HepG2 (cell line): ENCODE data around the gene KCNQ1OT1. TPM values are rescaled to one million over a fixed set of nuclear protein-coding genes. Genes with fewer than 3 reads are reported as not detected.

ENCODE experiments used
- ARID3A ChIP-seq: IDR thresholded peaks from 2 replicates; pipeline ENCODE4 v1.6.1; 2012; ENCODE audit warnings: low read depth, low read length, improper control_type of control experiment
- CENPX ChIP-seq: sonication (generic); formaldehyde crosslinking; IDR thresholded peaks from 2 replicates; pipeline ENCODE4 v1.9.0; 2021; ENCODE audit warnings: mild to moderate bottlenecking, missing genetic modification reagents, moderate library complexity
- HINFP ChIP-seq: sonication (generic); formaldehyde crosslinking; IDR thresholded peaks from 2 replicates; pipeline ENCODE4 v1.4.0; 2020; ENCODE audit warnings: low read depth, mild to moderate bottlenecking, missing genetic modification reagents
- HOXA3 ChIP-seq: sonication (generic); formaldehyde crosslinking; IDR thresholded peaks from 2 replicates; pipeline ENCODE4 v1.5.0; 2020; ENCODE audit warnings: missing genetic modification reagents
- KLF12 ChIP-seq: sonication (generic); formaldehyde crosslinking; IDR thresholded peaks from 2 replicates; pipeline ENCODE4 v1.4.0; 2020; ENCODE audit warnings: missing genetic modification reagents, borderline replicate concordance
- MXD1 ChIP-seq: sonication (generic); formaldehyde crosslinking; IDR thresholded peaks from 2 replicates; pipeline ENCODE4 v1.4.0; 2020; ENCODE audit warnings: mild to moderate bottlenecking, missing genetic modification reagents
- MYNN ChIP-seq: sonication (generic); formaldehyde crosslinking; IDR thresholded peaks from 2 replicates; pipeline ENCODE4 v1.4.0; 2020; ENCODE audit warnings: mild to moderate bottlenecking, low read depth, missing genetic modification reagents
- PCBP1 ChIP-seq: fragments of 200-400 bp; formaldehyde crosslinking; IDR thresholded peaks from 2 replicates; pipeline ENCODE4 v1.6.1; 2017; ENCODE audit warnings: mild to moderate bottlenecking, low read depth, low read length, borderline replicate concordance
- SP1 ChIP-seq, 2 experiments: fragments of 450-650 bp in 1 of 2; sonication (generic) in 1 of 2; formaldehyde crosslinking in 1 of 2; IDR thresholded peaks; 2 replicates each; pipeline versions ENCODE4 v1.4.0 to v1.6.1; 2016 to 2020; ENCODE audit warnings: missing genetic modification reagents in 1 of 2
- SPEN ChIP-seq: sonication (generic); formaldehyde crosslinking; IDR thresholded peaks from 2 replicates; pipeline ENCODE4 v1.5.1; 2020; ENCODE audit warnings: low read depth, mild to moderate bottlenecking, missing genetic modification reagents
- ZBTB1 ChIP-seq: sonication (generic); formaldehyde crosslinking; IDR thresholded peaks from 2 replicates; pipeline ENCODE4 v1.4.0; 2020; ENCODE audit warnings: missing genetic modification reagents, borderline replicate concordance
- ZBTB2 ChIP-seq: sonication (generic); formaldehyde crosslinking; IDR thresholded peaks from 2 replicates; pipeline ENCODE4 v1.8.0; 2022; ENCODE audit warnings: low read depth, missing genetic modification reagents
- ZBTB37 ChIP-seq: sonication (generic); formaldehyde crosslinking; IDR thresholded peaks from 2 replicates; pipeline ENCODE4 v1.4.0; 2020; ENCODE audit warnings: mild to moderate bottlenecking, missing genetic modification reagents
- ZIK1 ChIP-seq: sonication (generic); formaldehyde crosslinking; IDR thresholded peaks from 2 replicates; pipeline ENCODE4 v1.5.0; 2020; ENCODE audit warnings: mild to moderate bottlenecking, low read depth, missing genetic modification reagents, borderline replicate concordance
- ZNF207 ChIP-seq: fragments of 450-650 bp; IDR thresholded peaks from 2 replicates; pipeline ENCODE4 v1.6.1; 2016; ENCODE audit warnings: antibody characterized with exemption, borderline replicate concordance
- ZNF282 ChIP-seq: fragments of 450-650 bp; IDR thresholded peaks from 2 replicates; pipeline ENCODE4 v1.6.1; 2018; ENCODE audit not compliant: partially characterized antibody
- ZNF317 ChIP-seq: sonication (generic); formaldehyde crosslinking; IDR thresholded peaks from 2 replicates; pipeline ENCODE4 v1.5.0; 2020; ENCODE audit warnings: mild to moderate bottlenecking, missing genetic modification reagents
- ZNF343 ChIP-seq: sonication (generic); formaldehyde crosslinking; IDR thresholded peaks from 2 replicates; pipeline ENCODE4 v1.4.0; 2020; ENCODE audit warnings: mild to moderate bottlenecking, missing genetic modification reagents
- ZNF704 ChIP-seq: sonication (generic); formaldehyde crosslinking; IDR thresholded peaks from 2 replicates; pipeline ENCODE4 v1.8.1; 2023; ENCODE audit warnings: mild to moderate bottlenecking, inconsistent platforms, moderate library complexity, missing genetic modification reagents, borderline replicate concordance
- polyA plus RNA-seq, 8 experiments: library from polyadenylated mRNA; depleted of rRNA in 3 of 8; stranded (reverse) in 7 of 8; unstranded in 1 of 8; fragments of >200 nt; fragmentation: Illumina TruSeq in 4 of 8; extraction: Trizol in 4 of 8; gene quantifications; 2 replicates each; pipeline versions ENCODE4 v1.2.1 to v1.2.3, GENCODE V29; 2011 to 2016; ENCODE audit warnings: low read depth in 4 of 8, missing spikeins in 1 of 8, mixed read lengths in 1 of 8; ENCODE audit not compliant: insufficient read depth in 1 of 8
- total RNA-seq, 5 experiments: library from RNA; depleted of rRNA; stranded (reverse); fragments of >200 nt; fragmentation: Illumina TruSeq; extraction: Trizol; gene quantifications; 2 replicates each; pipeline ENCODE4 v1.2.3, GENCODE V29; 2016; ENCODE audit warnings: low read depth in 1 of 5

The KCNQ1OT1 gene
- total and polyA plus RNA-seq, 2 of the 13 experiments (the other 11 are each of a cell fraction or from before 2014, with no cell fraction given) = 1.3 to 18.9 TPM

GRCh38 chr11:2563213-2564007 lies 136.4 kb downstream of the KCNQ1OT1 start (continued):
- TF ChIP-seq ZNF207 (no peak), KLF12 (CRISPR knock-in tag) (peak; percentile 59; the same call in 1 of the 2 replicates), ZBTB1 (CRISPR knock-in tag) (no peak), HINFP (CRISPR knock-in tag) (no peak), MXD1 (peak; percentile 37; the same call in 1 of the 2 replicates), ZIK1 (CRISPR knock-in tag) (peak; percentile 11; the same call in 1 of the 2 replicates), HOXA3 (CRISPR knock-in tag) (peak; percentile 71), ZBTB2 (CRISPR knock-in tag) (no peak), PCBP1 (no peak), SPEN (CRISPR knock-in tag) (no peak; the same call in 1 of the 2 replicates), ZNF282 (no peak), ZBTB37 (CRISPR knock-in tag) (peak; percentile 32; the same call in 1 of the 2 replicates), ZNF343 (peak; percentile 78; the same call in 1 of the 2 replicates), ZNF704 (CRISPR knock-in tag) (no peak), CENPX (no peak), MYNN (CRISPR knock-in tag) (no peak), SP1 (IDR thresholded peaks at IDR 0.05) (no peak), SP1 (CRISPR knock-in tag; IDR thresholded peaks at IDR 0.05) (no peak), ARID3A (peak; percentile 59; the same call in 1 of the 2 replicates), ZNF317 (CRISPR knock-in tag) (peak; percentile 80)
